GM18499 (cell line): Measurements from ENCODE around the gene ZNF155.
"Not testable (repeated sequence)": the region's sequence is repeated elsewhere in the genome, so short reads cannot be mapped to it uniquely, and the experiment has no call there.

Experiments
- ATAC-seq: cut with Tn5 transposase; IDR thresholded peaks from one replicate; pipeline ENCODE4 v1.9.1; 2021; ENCODE audit warnings: moderate number of reproducible peaks; ENCODE audit not compliant: insufficient read depth, unreplicated experiment

Gene ZNF155

GRCh38 chr19:43983912-43984686, at the start of gene ZNF155:
ZNF155 (plus strand) TSS chr19:43984188; CDS start chr19:43988544, 4,356 bp downstream.
- ATAC-seq, result no peak

DNA sequence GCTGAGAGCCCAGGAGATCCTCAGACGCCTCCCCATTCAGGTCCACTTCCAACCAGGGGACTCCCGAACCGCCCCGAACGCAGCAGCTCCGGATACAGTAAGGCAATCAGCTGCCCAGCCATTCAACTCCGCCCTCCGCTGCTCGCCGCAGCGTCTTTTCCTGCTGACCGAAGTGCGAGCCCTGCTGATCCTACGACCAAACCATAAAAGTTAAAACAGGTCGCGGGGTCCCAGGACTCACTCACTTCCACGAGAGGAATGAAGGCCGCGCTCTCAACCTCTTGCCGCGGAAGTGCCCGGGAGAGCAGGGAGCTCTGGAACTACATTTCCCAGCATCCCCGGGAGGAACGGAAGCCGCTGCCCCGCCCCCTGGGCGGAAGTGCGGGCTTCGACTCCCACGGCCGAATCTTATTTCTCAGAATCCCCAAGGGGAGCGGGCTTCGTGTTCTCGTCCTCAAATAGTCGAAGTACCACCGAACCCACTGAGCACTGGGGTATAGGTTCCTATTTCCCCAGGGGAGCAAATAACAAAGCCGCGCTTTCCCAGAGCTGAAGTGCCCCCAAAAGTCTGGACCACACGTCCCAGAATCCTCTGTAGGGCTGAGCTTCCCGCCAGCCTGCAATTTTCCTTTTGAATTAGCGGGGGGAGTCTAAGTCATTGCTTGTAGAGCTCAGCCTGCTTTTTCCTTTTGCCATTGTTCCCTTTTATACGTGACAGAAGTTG, 48.8 kb upstream of the ZNF155 start, which contains the start of gene ZNF45:
ZNF45 (minus strand) TSS at position 298 of the 724 bp plus-strand sequence. CDS start 13,097 bp downstream, outside the sequence.
- ATAC-seq, result no peak

- no peak for ATAC-seq
Measured at GRCh38 chr19:43936188-43936587, 47.8 kb upstream of the ZNF155 start.

DNA sequence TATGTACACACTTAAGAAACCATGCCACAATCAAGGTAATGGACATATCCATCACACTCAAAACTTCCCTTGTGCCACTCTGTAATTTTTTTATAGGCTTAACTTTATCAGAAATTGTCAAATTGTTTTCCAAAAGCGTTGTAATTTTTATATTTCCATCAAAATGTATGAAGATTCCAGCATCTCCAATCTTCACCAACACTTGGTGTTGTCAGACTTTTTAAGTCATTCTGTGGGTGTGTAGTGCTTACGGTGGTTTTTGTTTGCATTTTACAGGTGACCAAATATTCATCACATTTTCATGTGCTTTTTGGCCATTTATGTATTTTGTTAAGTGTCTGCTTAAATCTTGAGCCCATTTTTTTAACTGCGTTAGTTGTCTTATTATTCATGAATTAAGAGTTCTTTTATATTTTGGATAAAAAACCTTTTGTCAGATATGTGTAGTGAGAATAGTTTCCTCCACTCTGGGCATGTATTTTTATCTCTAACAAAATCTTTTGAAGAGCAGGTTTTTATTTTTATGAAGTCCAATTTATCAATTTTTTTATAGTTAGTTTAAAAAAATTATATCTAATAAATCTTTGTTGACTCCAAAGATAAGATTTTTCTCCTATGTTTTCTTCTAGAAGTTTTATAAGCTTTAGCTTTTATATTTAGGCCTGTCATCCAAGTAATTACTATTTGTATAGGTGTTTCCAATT, 44.3 kb upstream of the ZNF155 start:
- ATAC-seq, result no peak

- ATAC-seq, result no peak
Measured at GRCh38 chr19:43940719-43941118, 43.3 kb upstream of the ZNF155 start.

DNA sequence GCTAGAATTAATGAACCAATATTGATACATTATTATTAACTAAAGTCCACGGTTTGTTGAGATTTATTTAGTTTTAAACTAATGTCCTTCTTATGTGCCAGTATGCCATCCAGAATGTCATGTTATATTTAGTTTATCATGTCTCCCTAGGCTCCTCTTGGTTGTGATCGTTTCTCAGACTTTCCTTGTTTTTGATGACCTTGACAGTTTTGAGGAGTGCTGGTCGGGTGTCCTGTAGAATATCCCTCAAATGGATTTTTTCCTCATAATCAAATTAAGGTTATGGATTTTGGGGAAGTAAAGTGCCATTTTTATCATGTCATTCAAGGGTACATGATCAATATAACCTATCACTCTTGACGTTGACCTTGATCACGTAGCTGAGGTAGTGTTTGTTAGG, 42.8 kb upstream of the ZNF155 start:
- ATAC-seq, result no peak

DNA sequence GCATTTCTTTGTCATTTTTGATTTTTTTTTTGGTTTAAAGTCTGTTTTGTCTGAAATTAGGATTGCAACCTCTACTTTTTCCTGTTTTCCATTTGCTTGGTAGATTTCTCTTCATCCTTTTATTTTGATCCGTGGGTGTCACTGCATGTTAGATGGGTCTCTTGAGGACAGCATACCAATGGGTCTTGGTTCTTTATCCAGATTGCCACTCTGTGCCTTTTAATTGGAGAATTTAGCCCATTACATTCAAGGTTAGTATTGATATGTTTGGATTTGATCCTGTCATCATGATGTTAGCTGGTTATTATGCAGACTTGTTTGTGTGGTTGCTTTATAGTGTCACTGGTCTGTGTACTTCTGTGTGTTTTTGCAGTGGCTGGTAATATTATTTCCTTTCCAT, 36.6 kb upstream of the ZNF155 start:
- not testable (repeated sequence) for ATAC-seq

- not testable (repeated sequence) for ATAC-seq
Measured at GRCh38 chr19:43949803-43950202, 34.2 kb upstream of the ZNF155 start.

GRCh38 chr19:43950834-43951645, 32.9 kb upstream of the ZNF155 start, which contains the start of gene ZNF221:
ZNF221 (plus strand) TSS chr19:43951228; CDS start chr19:43962727, 11,499 bp downstream.
- ATAC-seq, result no peak

- no peak for ATAC-seq
Measured at GRCh38 chr19:43956827-43957226, 27.2 kb upstream of the ZNF155 start.

DNA sequence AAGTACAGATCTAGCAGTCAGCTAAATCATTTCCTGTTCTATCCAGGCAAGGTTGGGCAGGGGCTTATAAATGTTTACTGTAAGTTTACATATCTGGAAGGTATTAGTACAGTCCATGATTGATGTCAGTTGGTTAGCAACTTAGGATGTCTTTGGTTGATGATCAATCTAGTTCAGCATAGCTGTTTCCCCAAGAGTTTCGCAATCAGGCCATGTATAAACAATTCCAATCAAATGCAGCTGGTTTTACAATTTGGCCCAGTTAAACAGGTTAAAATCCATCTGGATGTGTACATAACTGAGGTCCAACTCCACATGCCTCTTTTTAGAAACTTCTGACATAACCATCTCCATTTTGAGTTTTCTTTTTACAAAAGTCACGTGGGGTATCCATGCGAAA, 26.1 kb upstream of the ZNF155 start:
- ATAC-seq, result no peak

GRCh38 chr19:43960411-43960810, 23.6 kb upstream of the ZNF155 start:
- no peak for ATAC-seq

DNA sequence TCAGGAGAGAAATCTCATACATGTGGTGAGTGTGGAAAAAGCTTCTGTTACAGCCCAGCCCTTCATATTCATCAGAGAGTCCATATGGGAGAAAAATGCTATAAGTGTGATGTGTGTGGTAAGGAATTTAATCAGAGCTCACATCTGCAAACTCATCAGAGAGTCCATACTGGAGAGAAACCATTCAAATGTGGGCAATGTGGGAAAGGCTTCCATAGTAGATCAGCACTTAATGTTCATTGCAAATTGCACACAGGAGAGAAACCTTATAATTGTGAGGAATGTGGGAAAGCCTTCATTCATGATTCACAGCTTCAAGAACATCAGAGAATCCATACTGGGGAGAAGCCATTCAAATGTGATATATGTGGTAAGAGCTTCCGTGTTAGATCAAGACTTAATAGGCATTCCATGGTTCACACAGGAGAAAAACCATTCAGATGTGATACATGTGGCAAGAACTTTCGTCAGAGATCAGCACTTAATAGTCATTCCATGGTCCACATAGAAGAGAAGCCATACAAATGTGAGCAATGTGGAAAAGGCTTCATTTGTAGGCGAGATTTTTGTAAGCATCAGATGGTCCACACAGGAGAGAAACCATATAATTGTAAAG, 17.8 kb upstream of the ZNF155 start:
- ATAC-seq, result no peak

DNA sequence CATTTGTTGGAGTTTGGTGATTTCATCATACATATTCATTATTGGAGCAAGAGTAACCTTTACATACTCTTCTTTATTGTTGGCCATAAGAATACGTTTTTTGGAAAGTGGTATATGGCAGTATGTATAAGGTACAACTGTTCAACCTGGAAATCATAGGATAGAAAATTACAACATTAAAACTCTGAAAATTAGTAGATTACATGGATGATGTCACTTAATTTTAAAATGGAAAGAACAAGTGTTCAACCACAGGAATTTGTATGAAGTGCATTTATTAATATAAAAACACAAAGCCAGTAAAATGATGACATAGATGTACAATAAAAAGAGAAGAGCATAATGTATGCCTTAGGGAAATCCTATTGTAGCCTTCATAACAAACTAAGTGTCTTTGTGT, 7.3 kb upstream of the ZNF155 start:
- ATAC-seq, result no peak

GRCh38 chr19:43983544-43983911, 460 bp upstream of the ZNF155 start:
- ATAC-seq, result no peak

- ATAC-seq, result no peak
Measured at GRCh38 chr19:43984687-43985000, 656 bp downstream of the ZNF155 start.

GRCh38 chr19:43997631-43998290, 13.8 kb downstream of the ZNF155 start:
- ATAC-seq, result no peak

DNA sequence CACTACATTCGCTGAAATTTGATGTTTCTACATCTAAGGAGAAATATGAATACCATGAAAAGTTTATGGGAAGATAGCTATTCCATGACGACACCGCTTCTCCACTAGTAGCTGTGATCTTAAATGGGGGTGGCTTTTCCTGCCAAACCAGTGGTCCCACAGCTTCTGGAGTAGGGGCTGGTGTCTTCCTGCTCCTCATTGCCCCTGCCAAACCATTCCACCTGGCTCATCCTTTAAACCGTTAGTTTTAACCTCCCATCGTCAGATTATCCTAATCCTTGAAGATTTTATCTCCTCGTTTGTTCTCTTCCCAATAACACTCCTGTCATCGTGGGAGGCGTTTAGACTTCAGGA, 18.2 kb downstream of the ZNF155 start:
- ATAC-seq, result no peak
